GM08714 (cell line): Measurements from ENCODE around the gene KIF5A.

Experiments used
- H3K4me3 ChIP-seq: fragments of 200-500 bp; sonication (Bioruptor generic); 2 replicates; pipeline ENCODE4 v1.5.1; 2014; ENCODE audit warnings: mild to moderate bottlenecking, low read length, inconsistent platforms
- ZNF274 ChIP-seq: IDR thresholded peaks from 2 replicates; pipeline ENCODE4 v1.6.1; 2012; ENCODE audit warnings: mild to moderate bottlenecking, low read depth, low read length

The KIF5A gene

GRCh38 chr12:57535764-57536596 lies 13.9 kb upstream of the KIF5A start:
- no peak for TF ChIP-seq ZNF274
- no peak overlapping the region for H3K4me3 ChIP-seq

- TF ChIP-seq ZNF274 = no peak
- H3K4me3 ChIP-seq = no peak overlapping the region
These were observed 13.3 kb upstream of the KIF5A start for GRCh38 chr12:57536597-57536942.

GRCh38 chr12:57539134-57539768 lies 10.6 kb upstream of the KIF5A start:
- no peak for TF ChIP-seq ZNF274
- H3K4me3 ChIP-seq = no peak overlapping the region

GRCh38 chr12:57541001-57541400 lies 8.8 kb upstream of the KIF5A start:
- H3K4me3 ChIP-seq = no peak overlapping the region
- no peak for TF ChIP-seq ZNF274

GRCh38 chr12:57541717-57542116 lies 8.1 kb upstream of the KIF5A start:
- TF ChIP-seq ZNF274 = no peak
- H3K4me3 ChIP-seq = no peak overlapping the region

- TF ChIP-seq ZNF274 = no peak
- no peak overlapping the region for H3K4me3 ChIP-seq
These were observed 6.3 kb upstream of the KIF5A start for GRCh38 chr12:57543581-57543980.

- H3K4me3 ChIP-seq = peak overlapping the region; percentile 91
- no peak for TF ChIP-seq ZNF274
These were observed 3.9 kb upstream of the KIF5A start for GRCh38 chr12:57545809-57546437.

- H3K4me3 ChIP-seq = peak within 1 kb of the TSS; percentile 91
- TF ChIP-seq ZNF274 = no peak
These were observed 3.2 kb upstream of the KIF5A start, which contains the start of gene DCTN2 for GRCh38 chr12:57546438-57547287. Gene DCTN2 (minus strand): TSS chr12:57547192. CDS start chr12:57547063, 129 bp downstream.

- H3K4me3 ChIP-seq = peak overlapping the region; percentile 91; the same call in 1 of the 2 replicates
- no peak for TF ChIP-seq ZNF274
These were observed 2.4 kb upstream of the KIF5A start for GRCh38 chr12:57547288-57548012.

GRCh38 chr12:57548013-57548315 lies 1.9 kb upstream of the KIF5A start:
- no peak for TF ChIP-seq ZNF274
- H3K4me3 ChIP-seq = no peak overlapping the region

GRCh38 chr12:57548488-57548887 lies 1.4 kb upstream of the KIF5A start:
- no peak for TF ChIP-seq ZNF274
- H3K4me3 ChIP-seq = no peak overlapping the region

- peak overlapping the region; percentile 19; the same call in 1 of the 2 replicates for H3K4me3 ChIP-seq
- TF ChIP-seq ZNF274 = no peak
These were observed 488 bp upstream of the KIF5A start for GRCh38 chr12:57549203-57549908.
